ENCODE measurements around the gene ZNF845.
A peak's percentile ranks its signal among the peaks of the same experiment; 100 is the strongest.
"Not testable (repeated sequence)": the region's sequence is repeated elsewhere in the genome, so short reads cannot be mapped to it uniquely, and the experiment has no call there.

ZNF845 gene

DNA sequence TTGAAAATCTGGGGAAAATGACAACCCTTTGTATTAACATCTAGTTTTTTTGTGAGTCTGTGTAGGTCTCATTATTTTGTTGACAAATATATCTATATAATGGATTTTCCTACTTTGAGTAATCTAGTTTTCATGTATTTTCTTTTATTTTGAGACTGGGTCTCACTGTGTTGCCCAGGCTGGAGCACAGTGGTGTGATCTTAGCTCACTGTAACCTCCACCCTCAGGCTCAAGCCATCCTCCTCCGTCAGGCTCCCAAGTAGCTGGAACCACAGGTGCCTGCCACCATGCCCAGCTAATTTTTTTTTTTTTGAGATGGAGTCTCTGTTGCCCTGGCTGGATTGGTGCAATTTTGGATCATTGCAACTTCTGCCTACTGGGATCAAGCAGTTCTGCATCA lies 41.2 kb downstream of the ZNF845 start:
- DNase-seq (ENCODE audit: low read depth in 2 of 3, low spot score in 2 of 3), result no peak

DNA sequence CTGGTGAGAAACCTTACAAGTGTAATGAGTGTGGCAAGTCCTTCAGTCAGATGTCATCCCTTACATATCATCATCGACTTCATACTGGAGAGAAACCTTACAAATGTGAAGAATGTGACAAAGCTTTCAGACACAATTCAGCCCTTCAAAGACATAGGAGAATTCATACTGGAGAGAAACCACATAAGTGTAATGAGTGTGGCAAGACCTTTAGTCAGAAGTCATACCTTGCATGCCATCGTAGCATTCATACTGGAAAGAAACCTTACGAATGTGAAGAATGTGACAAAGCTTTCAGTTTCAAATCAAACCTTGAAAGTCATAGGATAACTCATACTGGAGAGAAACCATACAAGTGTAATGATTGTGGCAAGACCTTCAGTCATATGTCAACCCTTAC lies 47.8 kb downstream of the ZNF845 start:
- DNase-seq (ENCODE audit: low read depth in 2 of 3, low spot score in 2 of 3), result no peak

DNA sequence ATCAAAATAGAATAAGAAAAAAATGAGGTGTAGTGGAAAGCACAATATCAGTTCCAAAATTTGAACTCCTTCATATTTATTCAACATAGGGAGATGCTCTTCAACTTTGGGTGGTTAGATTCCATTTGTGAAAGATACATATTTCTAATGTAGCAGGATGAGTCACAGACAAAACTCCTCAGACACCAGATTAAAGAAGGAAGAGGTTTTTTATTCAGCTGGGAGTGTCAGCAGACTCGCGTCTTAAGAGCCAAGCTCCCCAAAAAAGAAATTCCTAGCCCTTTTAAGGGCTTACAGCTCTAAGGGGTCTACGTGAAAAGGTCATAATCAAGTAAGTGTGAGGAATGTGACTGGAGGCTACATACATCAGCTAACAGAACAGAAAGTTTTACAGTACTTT lies 54.6 kb downstream of the ZNF845 start:
- DNase-seq (ENCODE audit: low read depth in 2 of 3, low spot score in 2 of 3), result no peak

DNA sequence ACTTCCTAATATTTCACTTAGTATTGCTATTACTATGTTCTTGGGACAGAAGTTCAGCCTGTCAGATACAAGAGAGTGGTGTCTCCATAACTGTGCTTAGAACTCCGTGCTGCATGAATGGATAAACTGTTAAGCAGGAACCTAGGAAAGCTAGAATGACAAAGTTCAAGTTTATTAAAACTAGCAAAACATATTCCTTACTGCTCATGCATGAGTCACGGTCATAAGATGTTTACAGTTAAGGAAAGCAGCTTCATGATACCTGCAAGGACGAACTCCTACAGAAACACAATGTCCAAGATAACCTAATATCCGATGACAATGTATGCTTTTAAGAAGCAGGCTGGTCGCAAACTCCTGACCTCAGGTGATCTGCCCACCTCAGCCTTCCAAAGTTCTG lies 55.4 kb downstream of the ZNF845 start:
- DNase-seq (ENCODE audit: low read depth in 2 of 3, low spot score in 2 of 3), result no peak

DNA sequence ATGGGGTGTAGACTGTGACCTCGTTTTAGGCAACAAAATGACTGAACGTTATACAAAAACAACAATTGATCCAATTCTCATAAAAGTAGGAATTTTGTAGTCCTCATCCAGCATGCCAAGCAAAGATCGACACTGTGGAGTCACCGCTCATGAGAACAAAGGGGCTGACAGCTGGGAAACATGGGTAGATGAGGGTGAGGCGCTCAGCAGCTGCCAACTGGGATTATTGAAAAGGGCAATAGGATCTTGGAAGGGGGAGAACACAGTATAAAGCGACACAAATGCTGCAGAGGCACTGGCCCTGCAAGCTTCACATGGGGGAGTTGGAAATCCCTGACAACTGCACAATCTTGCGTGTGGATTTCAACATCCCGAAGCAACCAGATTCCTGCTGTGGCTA lies 56.0 kb downstream of the ZNF845 start:
- no peak for DNase-seq (ENCODE audit: low read depth in 2 of 3, low spot score in 2 of 3)

DNA sequence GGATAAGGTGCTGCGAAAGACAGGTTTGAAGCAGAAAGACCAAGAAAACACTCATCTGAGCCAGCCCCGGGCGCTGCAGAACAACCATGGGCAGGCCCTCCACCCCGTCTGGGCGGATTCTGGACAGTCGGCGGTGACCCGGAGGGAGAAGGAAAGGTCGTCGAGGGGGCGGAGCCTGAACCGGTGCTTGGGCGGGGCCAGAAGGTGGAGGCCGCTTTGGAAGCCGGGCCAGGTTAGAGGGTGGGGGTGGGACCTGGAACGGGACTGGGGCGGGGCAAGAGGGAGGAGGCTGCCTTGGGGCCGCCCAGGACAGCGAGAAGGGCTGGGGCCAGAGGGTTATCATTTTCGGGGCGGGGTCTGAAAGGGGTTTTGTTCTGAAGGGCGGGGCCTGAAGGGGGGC lies 56.4 kb downstream of the ZNF845 start:
- DNase-seq (ENCODE audit: low read depth in 2 of 3, low spot score in 2 of 3), result no peak

DNA sequence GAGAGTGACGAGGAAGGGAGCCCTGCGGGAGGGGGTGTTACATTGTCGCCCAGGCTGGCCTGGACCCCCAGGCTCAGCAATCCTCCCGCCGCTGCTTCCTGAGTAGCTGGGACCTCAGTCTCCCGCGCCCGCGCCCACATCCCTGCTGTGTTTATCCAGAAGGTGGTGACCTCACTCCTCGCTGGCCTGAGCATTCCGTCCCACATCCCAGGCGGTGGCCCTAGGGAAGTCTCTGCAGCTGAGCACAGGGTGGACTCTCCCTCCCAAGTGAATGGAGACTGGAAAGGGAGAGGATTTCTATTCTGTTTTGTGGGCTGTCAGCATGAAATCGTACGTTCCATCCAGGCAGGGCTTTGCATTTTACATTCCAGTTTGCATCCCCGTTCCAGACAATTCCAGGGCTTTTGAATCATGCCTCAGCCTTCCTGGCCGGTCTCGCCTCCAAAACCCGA lies 61.0 kb downstream of the ZNF845 start:
- no peak for DNase-seq (ENCODE audit: low read depth in 2 of 3, low spot score in 2 of 3)

DNA sequence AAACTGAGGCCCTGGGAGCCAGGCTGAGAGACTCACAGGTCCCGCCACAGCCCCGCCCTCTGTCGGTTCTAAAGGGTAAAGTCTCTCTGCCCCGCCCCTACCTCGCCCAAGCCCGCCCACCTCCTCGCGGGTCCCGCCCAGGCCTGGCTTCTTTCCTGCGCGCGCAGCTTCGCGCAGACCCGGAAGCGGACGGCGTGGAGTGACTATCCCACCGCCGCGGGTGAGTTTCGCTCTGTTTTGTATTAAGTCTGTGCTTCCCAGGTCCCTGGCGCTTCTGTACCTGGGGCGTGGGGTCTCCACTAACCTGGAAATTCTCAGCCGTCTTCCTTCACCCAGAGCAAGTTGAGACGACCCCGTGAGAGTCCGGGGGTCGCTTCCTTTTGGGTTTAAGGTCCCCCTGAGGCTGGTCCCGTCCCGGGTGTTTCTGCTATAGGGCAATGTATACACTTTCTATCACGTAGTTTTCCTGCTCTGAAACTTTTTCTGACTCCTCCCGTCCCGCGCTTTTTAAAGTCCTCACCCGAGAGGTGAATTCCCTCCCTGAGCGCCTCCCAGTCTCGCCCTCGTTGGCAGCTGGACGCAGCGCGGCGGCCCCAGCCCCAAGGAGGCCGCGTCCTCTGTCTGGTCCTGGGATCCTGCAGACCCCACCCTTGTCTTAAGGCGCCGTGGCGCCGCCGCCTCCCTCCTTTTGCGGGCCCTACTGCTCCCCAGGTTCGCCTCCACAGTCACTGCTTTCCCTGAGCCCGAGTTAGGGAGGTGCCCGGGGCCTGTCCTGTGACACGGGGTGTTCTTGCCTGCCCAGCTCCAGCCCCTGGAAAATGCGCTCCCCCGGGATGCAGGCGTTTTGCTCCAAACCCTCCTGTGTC lies 61.7 kb downstream of the ZNF845 start, which contains the start of gene ZNF765:
TSS of gene ZNF765 (plus strand) at position 176 of the 866 bp plus-strand sequence. CDS start 2,867 bp downstream, outside the sequence.
- peak; percentile 90 to 92 (median 92) for DNase-seq (ENCODE audit: low read depth in 2 of 3, low spot score in 2 of 3)

DNA sequence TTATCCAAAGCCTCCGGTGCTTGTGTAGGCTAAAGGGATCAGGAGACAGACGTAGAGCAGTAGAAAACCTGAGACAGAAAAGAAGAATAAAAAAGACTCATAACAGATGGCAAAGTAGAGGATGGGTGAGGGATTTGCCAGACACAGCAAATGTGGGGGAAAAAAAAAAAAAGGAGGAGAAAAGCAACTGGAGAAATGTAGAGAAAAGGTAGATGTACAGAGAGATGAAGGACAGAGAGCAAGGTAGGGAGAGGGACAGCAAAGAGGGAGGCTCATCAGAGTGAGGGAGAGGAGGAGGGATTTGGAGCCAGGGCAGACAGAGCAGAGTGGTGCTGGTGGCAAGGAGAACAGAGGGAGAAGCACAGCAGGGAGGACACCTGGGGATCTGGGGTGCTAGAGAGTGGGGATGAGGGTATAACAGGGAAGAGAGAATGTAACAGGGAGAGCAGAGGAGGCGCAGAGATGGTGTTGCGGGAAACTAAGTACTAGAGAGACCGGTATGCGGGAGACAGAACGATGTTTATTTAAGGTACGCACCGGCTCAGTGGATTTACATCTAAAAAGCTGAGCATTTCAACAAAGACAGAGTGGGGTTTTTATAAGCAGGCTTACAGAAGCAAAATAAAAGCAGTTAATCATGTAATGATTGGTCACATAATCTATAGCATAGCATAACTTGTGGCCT lies 62.4 kb downstream of the ZNF845 start:
- not testable (repeated sequence) for DNase-seq (ENCODE audit: low read depth in 2 of 3, low spot score in 2 of 3)

DNA sequence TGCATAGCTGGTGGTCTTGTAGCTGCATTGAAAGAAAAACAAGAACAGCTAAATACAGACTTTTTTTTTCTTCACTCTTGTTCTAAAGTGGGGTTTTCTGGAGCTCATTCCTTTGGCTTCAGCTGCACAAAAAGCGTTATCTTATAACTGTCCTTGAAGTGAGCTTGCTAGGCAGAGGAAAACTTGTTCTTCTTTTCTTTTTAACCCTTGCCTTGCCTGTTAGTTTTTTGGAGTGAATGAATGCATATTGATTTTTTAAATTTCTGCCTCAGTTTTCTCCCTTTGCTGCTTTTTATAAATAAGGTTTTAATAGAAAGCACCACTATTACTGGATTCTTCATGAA lies 62.9 kb downstream of the ZNF845 start:
- DNase-seq (ENCODE audit: low read depth in 2 of 3, low spot score in 2 of 3), result no peak

DNA sequence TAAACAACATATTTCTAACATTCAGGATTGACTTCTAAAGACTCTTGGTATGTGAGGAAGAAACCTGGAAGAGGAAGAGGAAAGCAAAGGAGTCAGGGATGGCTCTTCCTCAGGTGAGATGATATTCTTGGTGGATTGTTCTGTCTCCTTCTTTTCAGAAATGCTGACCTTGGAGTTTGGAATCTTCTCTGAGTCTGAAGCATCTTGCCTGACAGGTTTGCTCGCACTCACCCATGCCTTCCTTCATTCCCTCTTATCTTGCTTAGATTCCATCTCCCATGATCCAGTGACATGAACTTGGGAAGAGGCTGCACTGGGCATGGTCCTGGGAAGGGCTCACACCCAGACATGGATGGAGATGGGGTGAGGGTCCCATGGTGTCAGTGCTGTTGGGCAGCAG lies 64.4 kb downstream of the ZNF845 start:
- not testable (repeated sequence) for DNase-seq (ENCODE audit: low read depth in 2 of 3, low spot score in 2 of 3)

Data from activated CD8-positive, alpha-beta memory T cell treated with anti-CD3 and anti-CD28 coated beads for 48 hours (primary cell).